Measurements from ENCODE around the gene BIN1.

Gene BIN1, protein sequence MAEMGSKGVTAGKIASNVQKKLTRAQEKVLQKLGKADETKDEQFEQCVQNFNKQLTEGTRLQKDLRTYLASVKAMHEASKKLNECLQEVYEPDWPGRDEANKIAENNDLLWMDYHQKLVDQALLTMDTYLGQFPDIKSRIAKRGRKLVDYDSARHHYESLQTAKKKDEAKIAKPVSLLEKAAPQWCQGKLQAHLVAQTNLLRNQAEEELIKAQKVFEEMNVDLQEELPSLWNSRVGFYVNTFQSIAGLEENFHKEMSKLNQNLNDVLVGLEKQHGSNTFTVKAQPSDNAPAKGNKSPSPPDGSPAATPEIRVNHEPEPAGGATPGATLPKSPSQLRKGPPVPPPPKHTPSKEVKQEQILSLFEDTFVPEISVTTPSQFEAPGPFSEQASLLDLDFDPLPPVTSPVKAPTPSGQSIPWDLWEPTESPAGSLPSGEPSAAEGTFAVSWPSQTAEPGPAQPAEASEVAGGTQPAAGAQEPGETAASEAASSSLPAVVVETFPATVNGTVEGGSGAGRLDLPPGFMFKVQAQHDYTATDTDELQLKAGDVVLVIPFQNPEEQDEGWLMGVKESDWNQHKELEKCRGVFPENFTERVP

DNA sequence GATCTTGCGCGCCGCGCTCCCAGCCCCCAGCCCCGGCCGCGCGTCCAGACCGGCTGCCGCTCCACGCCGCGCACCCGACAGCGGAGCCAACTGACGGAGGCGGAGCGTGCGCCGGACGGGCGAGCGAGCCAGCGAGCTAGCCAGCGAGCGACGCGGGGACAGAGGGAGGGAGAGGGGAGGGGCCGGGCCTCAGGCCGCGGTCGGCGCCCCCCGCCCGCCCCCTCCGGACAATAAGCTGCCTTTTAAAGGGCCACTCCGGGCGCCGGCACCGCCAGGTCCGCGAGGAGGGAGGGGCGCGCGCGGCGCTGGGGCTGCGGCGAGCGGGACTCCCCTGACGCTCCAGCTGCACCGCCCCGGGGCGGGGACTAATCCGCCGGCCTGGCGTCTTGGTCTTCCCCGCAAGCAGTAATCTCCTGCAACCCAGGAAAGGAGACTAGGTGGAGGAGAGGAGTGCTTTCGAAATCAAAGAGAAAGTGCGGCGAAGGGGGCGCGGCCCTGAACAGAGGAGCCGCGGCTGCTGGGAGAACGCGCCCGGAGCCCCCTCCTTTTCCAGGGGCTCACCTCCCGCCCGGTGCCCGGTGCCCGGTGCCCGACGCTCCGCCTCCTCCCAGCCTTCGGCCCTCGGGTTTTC, at the start of gene BIN1:
BIN1 (minus strand) TSS at position 164 of the 631 bp plus-strand sequence. CDS start 211 bp downstream, outside the sequence.
- H3K27ac ChIP-seq (ENCODE audit: low read length): no peak within 1 kb of the TSS
- no CpG with 5 or more reads among the region's 77 CpGs for WGBS (ENCODE audit: insufficient coverage, insufficient read length)
- peak within 1 kb of the TSS; percentile 46 for H3K4me3 ChIP-seq (ENCODE audit: low read length)

DNA sequence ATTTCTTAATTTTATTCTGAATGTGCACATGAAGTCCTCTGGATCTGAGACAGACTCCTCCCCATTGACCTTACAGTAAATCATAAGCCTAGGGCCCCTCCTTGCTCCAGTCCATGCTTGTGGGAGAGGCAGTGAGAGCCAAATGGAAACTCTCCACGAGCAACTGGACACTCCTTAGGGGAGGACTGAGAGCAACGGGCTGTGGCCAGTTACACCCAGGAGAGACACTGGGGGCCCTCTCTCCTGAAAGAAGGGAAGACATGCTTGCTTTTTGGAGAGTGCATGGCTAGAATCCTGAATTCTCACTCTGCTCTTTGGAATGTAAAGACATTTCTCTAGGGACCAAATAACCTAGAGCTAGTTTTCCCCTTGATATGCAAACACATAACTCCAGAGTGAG, 49.0 kb upstream of the BIN1 start:
- H3K27me3 ChIP-seq (ENCODE audit: control insufficient read depth, insufficient read depth, low read length): no peaks in the 10 kb centered on the region
- H3K36me3 ChIP-seq (ENCODE audit: control insufficient read depth, insufficient read depth, low read length): no peaks in the 10 kb centered on the region
- no peak overlapping the region for H3K27ac ChIP-seq (ENCODE audit: low read length)
- H3K4me3 ChIP-seq (ENCODE audit: low read length): no peak overlapping the region
- DNase-seq (ENCODE audit: low read depth, low spot score): no peak
- peaks cover 2% of the 10 kb centered on the region; the same call in 1 of the 2 replicates for H3K4me1 ChIP-seq (ENCODE audit: control insufficient read depth, insufficient read depth, low read length)
- no CpG with 5 or more reads among the region's 2 CpGs for WGBS (ENCODE audit: insufficient coverage, insufficient read length)
- H3K9me3 ChIP-seq (ENCODE audit: control insufficient read depth, insufficient read depth, low read length): no peaks in the 10 kb centered on the region

More for the DNA sequence above, at the start of gene BIN1:
- DNase-seq (ENCODE audit: low read depth, low spot score): peak; percentile 55
- Histone ChIP-seq H3K4me1 (ENCODE audit: control insufficient read depth, insufficient read depth, low read length) (peaks cover 7% of the 10 kb centered on the region; the same call in 1 of the 2 replicates), H3K27me3 (ENCODE audit: control insufficient read depth, insufficient read depth, low read length) (no peaks in the 10 kb centered on the region), H3K9me3 (ENCODE audit: control insufficient read depth, insufficient read depth, low read length) (no peaks in the 10 kb centered on the region), H3K36me3 (ENCODE audit: control insufficient read depth, insufficient read depth, low read length) (no peaks in the 10 kb centered on the region)

DNA sequence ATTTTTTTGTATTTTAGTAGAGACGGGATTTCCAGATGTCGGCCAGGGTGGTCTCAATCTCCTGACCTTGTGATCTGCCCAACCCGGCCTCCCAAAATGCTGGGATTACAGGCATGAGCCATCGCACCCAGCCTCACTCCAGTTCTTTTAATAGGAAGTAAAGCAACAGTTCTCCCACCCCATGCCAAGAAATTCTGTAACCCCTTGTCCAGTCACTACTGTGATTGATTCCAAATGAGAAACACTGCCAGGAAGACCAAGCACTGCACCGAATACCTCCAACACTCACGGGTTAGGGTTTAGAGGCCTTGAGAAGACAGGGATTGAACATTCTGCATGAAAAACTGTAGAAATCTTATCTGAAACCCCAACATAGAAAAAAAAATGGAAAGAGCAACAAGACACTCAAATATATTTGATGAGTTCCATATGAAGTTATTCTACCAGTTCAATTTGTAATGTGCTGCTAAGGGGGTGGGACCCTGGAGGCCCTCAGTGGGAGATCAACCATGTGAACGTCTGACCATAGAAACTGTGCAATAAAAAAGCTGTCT, 48.2 kb upstream of the BIN1 start:
- Histone ChIP-seq H3K4me3 (ENCODE audit: low read length) (no peak overlapping the region), H3K9me3 (ENCODE audit: control insufficient read depth, insufficient read depth, low read length) (no peaks in the 10 kb centered on the region), H3K27ac (ENCODE audit: low read length) (no peak overlapping the region), H3K27me3 (ENCODE audit: control insufficient read depth, insufficient read depth, low read length) (no peaks in the 10 kb centered on the region), H3K36me3 (ENCODE audit: control insufficient read depth, insufficient read depth, low read length) (no peaks in the 10 kb centered on the region), H3K4me1 (ENCODE audit: control insufficient read depth, insufficient read depth, low read length) (peaks cover 2% of the 10 kb centered on the region; the same call in 1 of the 2 replicates)
- DNase-seq (ENCODE audit: low read depth, low spot score): no peak
- WGBS (ENCODE audit: insufficient coverage, insufficient read length): no CpG with 5 or more reads among the region's 7 CpGs

DNA sequence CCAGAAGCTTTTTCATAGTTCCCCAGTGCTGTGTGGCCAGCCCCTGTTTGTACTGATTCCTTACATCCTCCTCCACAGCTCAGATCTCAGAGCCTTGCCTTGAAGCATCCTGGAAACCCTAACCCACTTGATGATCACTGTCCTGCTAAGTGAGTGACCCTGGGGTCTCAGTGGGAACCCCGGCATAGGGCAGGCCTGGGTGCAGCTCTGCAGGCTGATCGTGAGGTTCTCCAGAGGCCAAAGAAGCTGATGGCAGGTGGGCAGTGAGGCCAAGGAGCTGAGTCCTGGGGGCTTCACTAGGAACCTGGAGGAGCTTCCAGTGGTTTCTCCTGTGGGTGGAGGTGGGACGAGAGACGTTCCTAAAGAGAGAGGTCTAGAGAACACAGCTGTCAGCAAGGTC, 47.4 kb upstream of the BIN1 start:
- no CpG with 5 or more reads among the region's 4 CpGs for WGBS (ENCODE audit: insufficient coverage, insufficient read length)
- H3K4me3 ChIP-seq (ENCODE audit: low read length): no peak overlapping the region
- H3K27ac ChIP-seq (ENCODE audit: low read length): no peak overlapping the region
- H3K27me3 ChIP-seq (ENCODE audit: control insufficient read depth, insufficient read depth, low read length): no peaks in the 10 kb centered on the region
- no peak for DNase-seq (ENCODE audit: low read depth, low spot score)
- no peaks in the 10 kb centered on the region for H3K9me3 ChIP-seq (ENCODE audit: control insufficient read depth, insufficient read depth, low read length)
- H3K4me1 ChIP-seq (ENCODE audit: control insufficient read depth, insufficient read depth, low read length): peaks cover 2% of the 10 kb centered on the region; the same call in 1 of the 2 replicates
- no peaks in the 10 kb centered on the region for H3K36me3 ChIP-seq (ENCODE audit: control insufficient read depth, insufficient read depth, low read length)

DNA sequence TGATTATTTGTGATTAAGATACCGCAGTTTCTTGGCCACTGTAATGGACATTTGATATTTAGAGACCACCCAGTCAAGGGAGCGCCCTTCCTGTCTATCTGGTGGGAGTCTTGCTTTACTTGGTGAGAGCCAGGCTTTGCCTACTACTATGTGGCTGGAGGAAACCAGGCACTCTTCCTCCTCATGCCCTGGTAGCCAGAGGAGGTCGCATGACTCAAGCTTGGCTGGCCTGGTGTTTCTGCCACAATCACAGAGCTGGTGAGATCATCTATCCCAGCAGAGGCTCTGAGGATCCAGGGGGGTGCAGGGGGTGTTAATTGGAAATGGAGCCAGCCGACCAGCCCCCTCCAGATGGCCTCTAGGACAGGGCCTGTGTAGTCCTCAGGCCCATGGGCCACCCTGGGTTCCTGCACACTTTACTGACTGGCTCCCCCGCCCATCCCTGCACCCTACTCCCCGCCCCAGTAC, 46.8 kb upstream of the BIN1 start:
- Histone ChIP-seq H3K36me3 (ENCODE audit: control insufficient read depth, insufficient read depth, low read length) (no peaks in the 10 kb centered on the region), H3K9me3 (ENCODE audit: control insufficient read depth, insufficient read depth, low read length) (no peaks in the 10 kb centered on the region), H3K27ac (ENCODE audit: low read length) (no peak overlapping the region), H3K27me3 (ENCODE audit: control insufficient read depth, insufficient read depth, low read length) (no peaks in the 10 kb centered on the region), H3K4me3 (ENCODE audit: low read length) (no peak overlapping the region), H3K4me1 (ENCODE audit: control insufficient read depth, insufficient read depth, low read length) (peaks cover 2% of the 10 kb centered on the region; the same call in 1 of the 2 replicates)
- DNase-seq (ENCODE audit: low read depth, low spot score): no peak
- WGBS (ENCODE audit: insufficient coverage, insufficient read length): no CpG with 5 or more reads among the region's 6 CpGs

DNA sequence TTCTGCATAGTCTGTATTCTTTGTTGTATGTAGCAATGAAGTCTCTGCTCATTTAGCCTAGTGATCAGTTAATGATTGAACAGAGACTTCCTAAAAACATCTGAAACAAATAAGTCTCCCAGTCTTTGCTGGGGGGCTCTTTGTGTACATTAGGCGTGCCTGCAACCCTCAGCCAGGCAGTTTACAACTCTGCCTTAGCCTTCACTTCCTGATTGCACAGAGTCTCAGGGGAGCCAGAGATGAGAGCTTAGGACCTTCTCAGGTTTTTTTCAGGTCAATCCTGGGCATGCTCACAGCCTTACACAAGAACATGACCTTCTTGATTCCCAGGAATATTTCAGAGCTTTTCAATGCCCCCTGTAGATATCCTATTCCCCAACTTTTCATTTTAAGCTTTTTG, 44.0 kb upstream of the BIN1 start:
- no peaks in the 10 kb centered on the region for H3K9me3 ChIP-seq (ENCODE audit: control insufficient read depth, insufficient read depth, low read length)
- no peak overlapping the region for H3K4me3 ChIP-seq (ENCODE audit: low read length)
- WGBS (ENCODE audit: insufficient coverage, insufficient read length): no CpG with 5 or more reads among the region's 1 CpG
- DNase-seq (ENCODE audit: low read depth, low spot score): no peak
- no peaks in the 10 kb centered on the region for H3K4me1 ChIP-seq (ENCODE audit: control insufficient read depth, insufficient read depth, low read length)
- no peaks in the 10 kb centered on the region for H3K27me3 ChIP-seq (ENCODE audit: control insufficient read depth, insufficient read depth, low read length)
- H3K36me3 ChIP-seq (ENCODE audit: control insufficient read depth, insufficient read depth, low read length): no peaks in the 10 kb centered on the region
- no peak overlapping the region for H3K27ac ChIP-seq (ENCODE audit: low read length)

DNA sequence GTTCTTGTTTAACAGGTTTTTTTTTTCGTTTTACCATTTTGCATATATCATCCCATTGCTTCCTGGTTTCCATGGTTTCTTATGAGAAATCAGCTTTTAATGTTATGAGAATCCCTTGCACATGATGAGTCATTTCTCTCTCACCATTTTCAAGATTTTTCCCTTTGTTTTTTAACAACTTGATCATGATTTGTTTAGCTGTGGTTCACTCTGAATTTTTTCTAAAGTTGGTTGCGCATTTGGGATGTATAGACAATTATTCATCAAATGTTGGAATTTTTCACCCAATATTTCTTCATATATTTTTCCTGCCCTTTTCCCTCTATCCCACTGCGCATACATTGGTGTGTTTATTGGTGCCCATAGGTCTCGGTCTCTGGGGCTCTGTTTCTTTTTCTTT, 42.4 kb upstream of the BIN1 start:
- H3K4me1 ChIP-seq (ENCODE audit: control insufficient read depth, insufficient read depth, low read length): no peaks in the 10 kb centered on the region
- no peak overlapping the region for H3K4me3 ChIP-seq (ENCODE audit: low read length)
- H3K36me3 ChIP-seq (ENCODE audit: control insufficient read depth, insufficient read depth, low read length): no peaks in the 10 kb centered on the region
- WGBS (ENCODE audit: insufficient coverage, insufficient read length): no CpG with 5 or more reads among the region's 4 CpGs
- H3K9me3 ChIP-seq (ENCODE audit: control insufficient read depth, insufficient read depth, low read length): no peaks in the 10 kb centered on the region
- no peaks in the 10 kb centered on the region for H3K27me3 ChIP-seq (ENCODE audit: control insufficient read depth, insufficient read depth, low read length)
- no peak overlapping the region for H3K27ac ChIP-seq (ENCODE audit: low read length)
- no peak for DNase-seq (ENCODE audit: low read depth, low spot score)

DNA sequence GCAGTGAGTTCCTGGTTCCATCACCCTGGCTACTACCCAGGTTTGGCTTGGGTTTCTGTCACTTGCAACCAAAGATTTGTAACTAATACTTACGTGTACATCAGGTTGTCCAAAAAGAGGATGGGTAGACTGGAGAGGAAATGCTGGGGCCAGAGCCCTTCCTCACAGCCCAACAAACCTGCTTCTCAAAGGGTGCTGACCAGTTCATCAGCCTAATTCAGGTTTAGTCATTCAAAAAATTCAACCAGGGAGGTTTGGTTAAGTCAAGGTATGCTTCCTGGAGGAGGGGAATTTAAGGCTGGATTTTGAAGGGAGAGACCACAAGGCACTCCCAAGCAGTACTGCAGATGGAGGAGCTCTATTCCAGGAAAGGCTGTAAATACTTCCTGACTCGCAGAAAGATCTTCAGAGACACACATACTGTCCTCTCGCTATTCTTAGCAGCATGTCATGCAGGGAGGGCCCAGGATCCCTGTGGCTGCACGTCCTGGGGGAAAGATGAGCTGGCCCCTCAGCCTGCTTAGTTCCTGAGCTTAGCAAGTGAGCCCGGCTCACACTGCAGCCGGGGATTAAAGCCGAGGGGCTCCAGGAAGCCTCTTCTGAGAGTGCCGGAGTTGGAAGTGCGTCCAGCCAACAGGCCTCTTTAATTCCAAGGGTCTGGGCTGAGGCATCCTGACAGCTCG, 40.0 kb upstream of the BIN1 start:
- H3K27ac ChIP-seq (ENCODE audit: low read length): no peak overlapping the region
- no peaks in the 10 kb centered on the region for H3K36me3 ChIP-seq (ENCODE audit: control insufficient read depth, insufficient read depth, low read length)
- DNase-seq (ENCODE audit: low read depth, low spot score): no peak
- H3K4me3 ChIP-seq (ENCODE audit: low read length): no peak overlapping the region
- H3K27me3 ChIP-seq (ENCODE audit: control insufficient read depth, insufficient read depth, low read length): no peaks in the 10 kb centered on the region
- WGBS (ENCODE audit: insufficient coverage, insufficient read length): no CpG with 5 or more reads among the region's 10 CpGs
- H3K4me1 ChIP-seq (ENCODE audit: control insufficient read depth, insufficient read depth, low read length): no peaks in the 10 kb centered on the region
- no peaks in the 10 kb centered on the region for H3K9me3 ChIP-seq (ENCODE audit: control insufficient read depth, insufficient read depth, low read length)

DNA sequence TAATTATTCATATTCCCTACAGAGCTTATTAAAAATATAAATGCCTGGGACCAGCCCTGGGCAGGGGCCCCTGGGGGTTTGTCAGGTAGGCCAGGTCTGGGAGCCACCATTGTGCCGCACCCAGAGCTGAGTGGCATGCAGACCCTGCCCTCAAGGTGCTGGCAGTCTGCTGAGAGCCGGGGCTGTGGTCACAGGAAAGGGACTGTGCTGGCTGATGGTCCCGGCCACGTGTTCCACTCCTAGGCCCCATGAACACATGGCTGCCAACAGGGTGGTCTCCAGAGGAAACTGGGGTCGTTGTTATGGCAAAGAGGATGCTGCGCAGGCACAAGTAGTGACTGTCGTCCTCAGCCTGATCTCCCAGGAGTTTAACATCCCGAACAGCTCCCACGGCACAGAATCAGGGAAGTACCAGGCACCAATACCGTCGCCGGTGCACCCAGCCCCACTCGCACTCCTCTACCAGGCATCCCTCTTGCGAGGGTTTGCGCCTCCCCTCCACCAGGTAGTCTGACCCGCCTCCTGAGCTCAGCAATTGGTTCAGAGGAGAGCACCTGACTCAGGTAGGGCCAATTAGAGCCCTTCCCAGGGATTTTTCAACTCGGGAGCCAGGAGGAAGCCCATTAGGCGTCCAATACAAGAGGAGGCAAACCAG, 39.2 kb upstream of the BIN1 start:
- DNase-seq (ENCODE audit: low read depth, low spot score): no peak
- H3K27me3 ChIP-seq (ENCODE audit: control insufficient read depth, insufficient read depth, low read length): no peaks in the 10 kb centered on the region
- WGBS (ENCODE audit: insufficient coverage, insufficient read length): no CpG with 5 or more reads among the region's 18 CpGs
- H3K4me3 ChIP-seq (ENCODE audit: low read length): no peak overlapping the region
- no peak overlapping the region for H3K27ac ChIP-seq (ENCODE audit: low read length)
- no peaks in the 10 kb centered on the region for H3K9me3 ChIP-seq (ENCODE audit: control insufficient read depth, insufficient read depth, low read length)
- H3K4me1 ChIP-seq (ENCODE audit: control insufficient read depth, insufficient read depth, low read length): no peaks in the 10 kb centered on the region
- no peaks in the 10 kb centered on the region for H3K36me3 ChIP-seq (ENCODE audit: control insufficient read depth, insufficient read depth, low read length)

Measured in iPS DF 6.9 (cell line).